IPS DF 6.9 (cell line): ENCODE results near the gene TTC23.

ENCODE experiments used
- DNase-seq: peaks from one replicate; pipeline ENCODE4 v3.0.0-alpha.2; 2013; ENCODE audit warnings: low read depth, low spot score
- H3K27ac ChIP-seq: one replicate; pipeline ENCODE4 v1.5.1; 2013; ENCODE audit warnings: low read length, control low read depth
- H3K27me3 ChIP-seq: 2 replicates; pipeline ENCODE4 v1.6.1; 2013; ENCODE audit warnings: mild to moderate bottlenecking, low read length; ENCODE audit not compliant: control insufficient read depth, insufficient read depth
- H3K36me3 ChIP-seq: 2 replicates; pipeline ENCODE4 v1.6.1; 2013; ENCODE audit warnings: low read length; ENCODE audit not compliant: control insufficient read depth, insufficient read depth
- H3K4me1 ChIP-seq: 2 replicates; pipeline ENCODE4 v1.6.1; 2013; ENCODE audit warnings: low read length; ENCODE audit not compliant: control insufficient read depth, insufficient read depth
- H3K4me3 ChIP-seq: 2 replicates; pipeline ENCODE4 v1.5.1; 2013; ENCODE audit warnings: mild to moderate bottlenecking, low read length
- H3K9me3 ChIP-seq: 2 replicates; pipeline ENCODE4 v1.6.1; 2013; ENCODE audit warnings: low read length, inconsistent platforms; ENCODE audit not compliant: control insufficient read depth, insufficient read depth
- WGBS: extraction: QIAGEN DNeasy Blood & Tissue Kit; methylation state at CpG from one replicate; pipeline ENCODE4 v1.1.7; 2013; ENCODE audit warnings: mixed read lengths, missing lambda C conversion rate; ENCODE audit not compliant: insufficient read length, insufficient coverage; 5-methylcytosine and 5-hydroxymethylcytosine counted together

TTC23 gene

DNA sequence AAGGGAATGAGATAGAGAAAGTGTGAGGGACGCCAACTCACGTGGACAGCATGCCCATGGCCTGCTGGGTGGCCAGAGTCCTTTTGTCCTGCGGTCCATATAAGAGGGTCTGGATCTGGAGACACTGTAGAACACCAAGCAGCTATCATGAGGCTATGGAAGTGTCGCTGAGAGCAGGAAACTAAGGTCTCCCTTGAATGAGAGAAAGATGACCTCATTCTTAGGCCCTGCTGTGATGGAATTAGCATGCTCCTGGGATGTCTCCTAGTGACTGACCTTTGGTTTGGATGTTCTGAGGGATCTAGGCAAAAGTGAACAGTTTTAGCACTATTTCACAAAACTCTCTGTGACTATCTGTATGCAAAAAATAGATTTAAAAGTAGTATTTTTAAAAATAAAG lies 110.1 kb downstream of the TTC23 start:
- Histone ChIP-seq H3K9me3 (no peaks in the 10 kb centered on the region), H3K4me1 (peaks cover 4% of the 10 kb centered on the region), H3K27me3 (no peaks in the 10 kb centered on the region), H3K36me3 (no peaks in the 10 kb centered on the region), H3K4me3 (no peak overlapping the region), H3K27ac (no peak overlapping the region)
- WGBS = no CpG with 5 or more reads among the region's 4 CpGs
- no peak for DNase-seq

DNA sequence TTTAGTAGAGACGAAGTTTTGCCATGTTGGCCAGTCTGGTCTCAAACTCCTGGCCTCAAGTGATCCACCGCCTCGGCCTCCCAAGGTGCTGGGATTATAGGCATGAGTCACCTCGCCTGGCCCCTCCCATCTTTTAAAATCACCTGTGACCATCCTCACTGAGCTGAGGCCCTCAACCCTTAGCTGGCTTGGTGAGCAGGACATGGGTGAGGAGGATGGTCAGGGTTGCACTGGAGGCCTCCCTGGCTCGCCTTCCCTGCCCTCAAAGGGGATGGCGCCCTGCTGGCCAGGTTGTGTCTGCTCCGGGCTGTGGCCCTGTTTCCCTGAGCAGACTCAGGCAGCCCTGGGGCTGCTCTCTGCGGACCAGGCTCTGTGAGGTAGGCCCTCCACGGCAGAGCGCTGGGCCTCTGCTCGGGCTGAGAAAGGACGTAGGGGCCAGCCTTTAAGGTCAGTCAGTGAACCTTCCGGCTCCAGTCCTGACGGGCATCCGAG lies 110.8 kb downstream of the TTC23 start:
- Histone ChIP-seq H3K27ac (no peak overlapping the region), H3K36me3 (no peaks in the 10 kb centered on the region), H3K4me1 (peaks cover 4% of the 10 kb centered on the region), H3K9me3 (no peaks in the 10 kb centered on the region), H3K27me3 (no peaks in the 10 kb centered on the region), H3K4me3 (no peak overlapping the region)
- no CpG with 5 or more reads among the region's 15 CpGs for WGBS
- DNase-seq = no peak

DNA sequence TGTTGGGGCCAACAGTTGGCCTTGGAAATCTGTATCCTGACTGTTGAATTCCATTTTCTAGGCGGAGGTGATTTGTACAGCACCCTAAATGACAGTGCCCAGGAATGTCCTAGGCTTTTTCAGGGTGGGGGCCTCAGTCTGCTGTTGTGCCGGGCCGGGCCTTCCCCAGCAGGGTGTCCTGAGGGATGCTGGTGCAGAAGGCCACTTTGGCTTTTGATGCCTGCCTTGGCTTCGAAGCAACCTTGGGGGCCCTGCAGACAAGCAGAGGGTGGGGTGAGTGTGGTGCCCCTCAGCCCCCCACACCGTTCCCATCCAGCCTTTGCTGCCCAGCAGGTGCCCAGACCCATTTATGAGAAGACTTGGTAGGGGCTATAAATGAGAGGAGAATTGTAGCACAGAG lies 111.5 kb downstream of the TTC23 start:
- Histone ChIP-seq H3K36me3 (no peaks in the 10 kb centered on the region), H3K4me3 (no peak overlapping the region), H3K27ac (no peak overlapping the region), H3K4me1 (peaks cover 4% of the 10 kb centered on the region), H3K27me3 (no peaks in the 10 kb centered on the region), H3K9me3 (no peaks in the 10 kb centered on the region)
- no peak for DNase-seq
- WGBS = no CpG with 5 or more reads among the region's 5 CpGs

GRCh38 chr15:99137111-99137546 lies 112.3 kb downstream of the TTC23 start:
- Histone ChIP-seq H3K36me3 (no peaks in the 10 kb centered on the region), H3K4me3 (no peak overlapping the region), H3K9me3 (no peaks in the 10 kb centered on the region), H3K27ac (no peak overlapping the region), H3K27me3 (no peaks in the 10 kb centered on the region), H3K4me1 (peaks cover 2% of the 10 kb centered on the region; the same call in 1 of the 2 replicates)
- no peak for DNase-seq
- no CpG with 5 or more reads among the region's 13 CpGs for WGBS

GRCh38 chr15:99135194-99135593 lies 114.2 kb downstream of the TTC23 start:
- H3K4me1 ChIP-seq = no peaks in the 10 kb centered on the region
- no peak overlapping the region for H3K4me3 ChIP-seq
- no peaks in the 10 kb centered on the region for H3K9me3 ChIP-seq
- no CpG with 5 or more reads among the region's 4 CpGs for WGBS
- no peaks in the 10 kb centered on the region for H3K27me3 ChIP-seq
- no peak for DNase-seq
- no peak overlapping the region for H3K27ac ChIP-seq
- H3K36me3 ChIP-seq = no peaks in the 10 kb centered on the region

DNA sequence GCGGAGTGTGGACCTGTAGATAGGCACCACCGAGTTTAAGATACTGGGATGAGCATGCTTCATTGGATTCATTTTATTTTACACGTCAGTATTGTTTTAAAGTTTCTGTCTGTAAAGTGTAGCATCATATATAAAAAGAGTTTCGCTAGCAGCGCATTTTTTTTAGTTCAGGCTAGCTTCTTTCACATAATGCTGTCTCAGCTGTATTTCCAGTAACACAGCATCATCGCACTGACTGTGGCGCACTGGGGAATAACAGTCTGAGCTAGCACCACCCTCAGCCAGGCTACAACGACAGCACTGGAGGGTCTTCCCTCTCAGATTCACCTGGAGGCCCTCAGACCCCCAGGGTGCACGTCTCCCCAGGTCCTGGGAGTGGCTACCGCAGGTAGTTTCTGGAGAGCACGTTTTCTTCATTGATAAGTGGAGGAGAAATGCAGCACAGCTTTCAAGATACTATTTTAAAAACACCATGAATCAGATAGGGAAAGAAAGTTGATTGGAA lies 115.0 kb downstream of the TTC23 start:
- no CpG with 5 or more reads among the region's 11 CpGs for WGBS
- Histone ChIP-seq H3K27ac (no peak overlapping the region), H3K27me3 (no peaks in the 10 kb centered on the region), H3K9me3 (no peaks in the 10 kb centered on the region), H3K36me3 (no peaks in the 10 kb centered on the region), H3K4me3 (no peak overlapping the region), H3K4me1 (no peaks in the 10 kb centered on the region)
- DNase-seq = no peak

DNA sequence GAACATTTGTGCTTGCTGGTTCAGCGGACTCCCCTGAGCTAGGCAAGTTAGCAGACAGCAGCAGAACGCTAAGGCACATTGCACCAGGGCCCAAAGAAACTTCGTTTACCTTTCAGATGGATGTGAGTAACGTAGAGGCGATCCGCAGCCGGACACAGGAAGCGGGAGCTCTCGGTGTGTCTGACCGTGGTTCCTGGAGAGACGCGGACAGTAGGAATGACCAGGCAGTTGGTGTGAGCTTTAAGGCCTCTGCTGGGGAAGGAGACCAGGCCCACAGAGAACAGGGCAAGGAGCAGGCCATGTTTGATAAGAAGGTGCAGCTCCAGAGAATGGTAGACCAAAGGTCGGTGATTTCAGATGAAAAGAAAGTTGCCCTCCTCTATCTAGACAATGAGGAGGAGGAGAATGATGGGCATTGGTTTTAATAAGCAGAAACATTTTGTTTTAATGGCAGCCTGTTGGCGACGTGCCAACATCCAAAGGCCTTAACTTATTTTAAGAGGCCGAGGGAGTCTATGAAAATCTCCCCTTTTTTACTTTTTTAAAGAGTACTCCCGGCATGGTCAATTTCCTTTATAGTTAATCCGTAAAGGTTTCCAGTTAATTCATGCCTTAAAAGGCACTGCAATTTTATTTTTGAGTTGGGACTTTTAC lies 116.6 kb downstream of the TTC23 start:
- Histone ChIP-seq H3K4me1 (no peaks in the 10 kb centered on the region), H3K4me3 (no peak overlapping the region), H3K9me3 (no peaks in the 10 kb centered on the region), H3K36me3 (no peaks in the 10 kb centered on the region), H3K27ac (no peak overlapping the region), H3K27me3 (no peaks in the 10 kb centered on the region)
- WGBS = no CpG with 5 or more reads among the region's 18 CpGs
- DNase-seq = no peak

DNA sequence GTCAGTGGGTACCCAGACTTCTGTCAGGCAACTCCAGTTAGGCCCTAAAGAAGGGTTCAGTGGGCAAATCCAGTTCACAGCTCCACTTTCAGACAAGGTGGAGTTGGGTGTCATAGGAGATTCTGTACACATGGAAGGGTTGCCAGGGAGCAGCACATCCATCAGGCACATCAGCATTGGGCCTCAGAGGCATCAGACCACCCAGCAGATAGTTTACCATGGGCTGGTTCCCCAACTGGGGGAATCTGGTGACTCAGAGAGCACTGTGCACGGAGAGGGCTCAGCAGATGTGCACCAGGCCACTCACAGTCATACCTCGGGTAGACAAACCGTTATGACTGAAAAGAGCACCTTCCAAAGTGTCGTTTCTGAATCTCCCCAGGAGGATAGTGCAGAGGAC lies 117.3 kb downstream of the TTC23 start:
- no peaks in the 10 kb centered on the region for H3K27me3 ChIP-seq
- no CpG with 5 or more reads among the region's 4 CpGs for WGBS
- H3K36me3 ChIP-seq = no peaks in the 10 kb centered on the region
- H3K9me3 ChIP-seq = no peaks in the 10 kb centered on the region
- no peak overlapping the region for H3K27ac ChIP-seq
- no peaks in the 10 kb centered on the region for H3K4me1 ChIP-seq
- DNase-seq = no peak
- no peak overlapping the region for H3K4me3 ChIP-seq

- DNase-seq = no peak
- no peak overlapping the region for H3K27ac ChIP-seq
Measured at GRCh38 chr15:99131441-99132023, 117.8 kb downstream of the TTC23 start.

GRCh38 chr15:99130765-99131440 lies 118.5 kb downstream of the TTC23 start:
- WGBS = no CpG with 5 or more reads among the region's 30 CpGs
- Histone ChIP-seq H3K4me1 (0 out of 2 replicates have a peak, but pooled peaks cover 3% of the 10 kb centered on the region), H3K27ac (no peak overlapping the region), H3K27me3 (no peaks in the 10 kb centered on the region), H3K4me3 (no peak overlapping the region), H3K9me3 (no peaks in the 10 kb centered on the region), H3K36me3 (no peaks in the 10 kb centered on the region)
- no peak for DNase-seq

More at GRCh38 chr15:99131441-99132023, 117.8 kb downstream of the TTC23 start:
- H3K36me3 ChIP-seq = no peaks in the 10 kb centered on the region
- H3K4me3 ChIP-seq = no peak overlapping the region
- no peaks in the 10 kb centered on the region for H3K27me3 ChIP-seq
- H3K4me1 ChIP-seq = no peaks in the 10 kb centered on the region
- no peaks in the 10 kb centered on the region for H3K9me3 ChIP-seq
- no CpG with 5 or more reads among the region's 25 CpGs for WGBS
